Gastroesophageal sphincter (tissue), 3 donors: ENCODE data around the gene TLCD2.
A peak's percentile ranks its signal among the peaks of the same experiment; 100 is the strongest.

Source experiments
- CTCF ChIP-seq, 4 experiments: fragments of 200-600 bp in 2 of 4; fragments of 450-650 bp in 2 of 4; sonication (generic) in 1 of 4; IDR thresholded peaks; one replicate each; pipeline ENCODE4 v1.5.1; 2017 to 2019; ENCODE audit warnings: antibody characterized with exemption in 4 of 4, mild to moderate bottlenecking in 2 of 4, moderate library complexity in 2 of 4
- EP300 ChIP-seq: sonication (generic); formaldehyde crosslinking; IDR thresholded peaks from one replicate; pipeline ENCODE4 v1.6.1; 2017; ENCODE audit warnings: antibody characterized with exemption, mild to moderate bottlenecking
- POLR2AphosphoS5 ChIP-seq: sonication (generic); formaldehyde crosslinking; IDR thresholded peaks from one replicate; pipeline ENCODE4 v1.6.1; 2017; ENCODE audit warnings: antibody characterized with exemption

DNA sequence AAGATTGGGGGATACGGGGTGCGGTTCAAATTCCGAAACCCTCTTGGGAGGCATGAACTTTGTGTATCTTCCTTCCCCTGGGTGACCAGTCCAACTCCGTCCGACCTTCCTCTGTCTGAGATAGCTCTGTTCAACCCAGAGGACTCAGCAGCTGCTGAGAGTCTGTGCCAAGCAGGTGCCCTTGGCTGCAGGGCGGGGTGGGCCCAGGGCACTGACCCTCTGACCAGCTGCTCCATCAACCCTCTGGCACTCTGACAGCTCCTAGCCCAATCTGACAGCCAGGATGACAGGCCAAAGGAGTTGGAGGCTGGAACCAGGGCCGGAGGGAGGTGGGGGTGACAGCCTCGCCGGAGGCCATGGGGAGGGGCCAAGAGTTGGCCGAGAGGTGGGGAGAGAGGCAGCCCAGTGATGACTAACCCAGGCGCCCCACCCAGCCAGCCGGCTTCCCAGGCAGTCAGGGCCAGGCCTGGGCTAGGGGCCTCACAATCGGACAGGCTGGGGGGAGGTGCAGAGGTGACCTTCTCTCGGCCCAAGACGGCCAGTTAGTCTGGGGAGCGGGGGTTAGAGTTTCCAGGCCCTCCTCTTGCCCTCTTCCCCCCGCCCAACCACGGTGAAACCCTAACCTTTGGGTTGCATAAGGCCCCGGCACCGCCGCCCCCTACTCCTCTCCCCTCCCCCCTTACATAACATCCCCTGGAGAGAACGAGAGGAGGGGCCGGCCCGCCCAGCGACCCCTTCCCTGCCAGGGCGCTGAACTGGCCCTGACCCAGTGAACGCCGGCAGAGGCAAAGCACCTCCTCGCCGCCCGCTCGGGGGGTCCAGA is 5.0 kb upstream of the TLCD2 start:
- TF ChIP-seq CTCF (IDR thresholded peaks at IDR 0.05) (peak in 1 of 4 experiments; percentile 9), EP300 (peak; percentile 20), POLR2AphosphoS5 (peak; percentile 81)
